Lower lobe of right lung (tissue), 2 donors: ENCODE data around the gene TRABD2A. TPM values are rescaled to one million over a fixed set of nuclear protein-coding genes. Genes with fewer than 3 reads are reported as not detected.
"Not testable (repeated sequence)": the region's sequence is repeated elsewhere in the genome, so short reads cannot be mapped to it uniquely, and the experiment has no call there.

Experiments
- ATAC-seq, 2 donors: fragments of 200-7000 bp; cut with Tn5 transposase; one replicate each; pipeline ENCODE4 v1.9.1; 2020 to 2022; ENCODE audit warnings: mild to moderate bottlenecking in 2 of 2, moderate library complexity in 2 of 2
- DNase-seq: peaks from one replicate; pipeline ENCODE4 v3.0.0-alpha.2; 2020
- H3K27ac ChIP-seq: fragments of 200-600 bp; one replicate; pipeline ENCODE4 v1.8.0; 2022
- H3K27me3 ChIP-seq: fragments of 200-600 bp; one replicate; pipeline ENCODE4 v1.8.0; 2022; ENCODE audit warnings: low read depth
- H3K36me3 ChIP-seq: fragments of 200-600 bp; one replicate; pipeline ENCODE4 v1.8.0; 2022; ENCODE audit warnings: mild to moderate bottlenecking
- H3K4me1 ChIP-seq: fragments of 200-600 bp; one replicate; pipeline ENCODE4 v1.8.0; 2022
- H3K4me3 ChIP-seq: fragments of 200-600 bp; one replicate; pipeline ENCODE4 v1.8.0; 2022; ENCODE audit warnings: mild to moderate bottlenecking
- H3K9me3 ChIP-seq: fragments of 200-600 bp; one replicate; pipeline ENCODE4 v1.8.0; 2022
- CTCF ChIP-seq: fragments of 200-600 bp; IDR thresholded peaks from one replicate; pipeline ENCODE4 v1.8.0; 2022; ENCODE audit warnings: antibody characterized with exemption, mild to moderate bottlenecking
- intact Hi-C: fragments of 100-400 bp; cut with DNase I; formaldehyde crosslinking; loops from one replicate; pipeline ENCODE4 v1.11.0; 2022
- total RNA-seq: library from RNA; stranded (reverse); fragmentation: NEBNext Ultra II Directional; extraction: Animal tissue kit (Norgen Biotek cat#: 25700); gene quantifications from one replicate; pipeline ENCODE4 v1.2.1, GENCODE V29; 2021
- donor health status: DM: no; HTN: yes; CAD: no; lungs with severe emphysema.

TRABD2A gene
- total RNA-seq, 1 donor from 2014 or later, result 5.4 TPM

GRCh38 chr2:84924173-84925106, 43.6 kb upstream of the TRABD2A start:
- Histone ChIP-seq H3K9me3 (no peaks in the 10 kb centered on the region), H3K27me3 (no peaks in the 10 kb centered on the region), H3K36me3 (no peaks in the 10 kb centered on the region), H3K4me3 (peak overlapping the region; percentile 21), H3K27ac (peak overlapping the region; percentile 73), H3K4me1 (peaks cover 49% of the 10 kb centered on the region)
- peak in 1 of 2 donors; percentile 8 for ATAC-seq
- DNase-seq, result peak; percentile 49
- TF ChIP-seq CTCF, result no peak
- intact Hi-C loops, result no loop called here

GRCh38 chr2:84923009-84923408, 42.1 kb upstream of the TRABD2A start:
- peaks cover 51% of the 10 kb centered on the region for H3K4me1 ChIP-seq
- H3K27me3 ChIP-seq, result no peaks in the 10 kb centered on the region
- intact Hi-C loops, result no loop called here
- no peak for TF ChIP-seq CTCF
- H3K36me3 ChIP-seq, result no peaks in the 10 kb centered on the region
- no peak overlapping the region for H3K4me3 ChIP-seq
- no peak overlapping the region for H3K27ac ChIP-seq
- DNase-seq (no peak), ATAC-seq (no peak)
- no peaks in the 10 kb centered on the region for H3K9me3 ChIP-seq

- peak; percentile 81 to 89 for ATAC-seq
- TF ChIP-seq CTCF, result no peak
- peak overlapping the region; percentile 7 for H3K4me3 ChIP-seq
These were observed 39.1 kb upstream of the TRABD2A start for GRCh38 chr2:84919885-84920580.

GRCh38 chr2:84918430-84918829, 37.5 kb upstream of the TRABD2A start:
- Histone ChIP-seq H3K36me3 (no peaks in the 10 kb centered on the region), H3K27me3 (no peaks in the 10 kb centered on the region), H3K4me1 (peaks cover 13% of the 10 kb centered on the region), H3K9me3 (no peaks in the 10 kb centered on the region), H3K27ac (peak overlapping the region; percentile 86), H3K4me3 (no peak overlapping the region)
- no peak for DNase-seq
- intact Hi-C loops, result no loop called here
- TF ChIP-seq CTCF, result no peak
- no peak for ATAC-seq

More at GRCh38 chr2:84919885-84920580, 39.1 kb upstream of the TRABD2A start:
- Histone ChIP-seq H3K36me3 (no peaks in the 10 kb centered on the region), H3K27me3 (no peaks in the 10 kb centered on the region), H3K9me3 (no peaks in the 10 kb centered on the region), H3K4me1 (peaks cover 27% of the 10 kb centered on the region), H3K27ac (peak overlapping the region; percentile 86)
- DNase-seq, result no peak
- intact Hi-C loops, result no loop called here

GRCh38 chr2:84917821-84918220, 36.9 kb upstream of the TRABD2A start:
- DNase-seq, H3K4me3 ChIP-seq, intact Hi-C loops, H3K36me3 ChIP-seq, H3K27ac ChIP-seq, H3K9me3 ChIP-seq, H3K27me3 ChIP-seq, ATAC-seq: not testable (repeated sequence)
- H3K4me1 ChIP-seq, result peaks cover 13% of the 10 kb centered on the region

- DNase-seq, H3K36me3 ChIP-seq, H3K27me3 ChIP-seq, ATAC-seq, H3K9me3 ChIP-seq, H3K27ac ChIP-seq, H3K4me3 ChIP-seq, intact Hi-C loops: not testable (repeated sequence)
- H3K4me1 ChIP-seq, result peaks cover 13% of the 10 kb centered on the region
These were observed 34.8 kb upstream of the TRABD2A start for GRCh38 chr2:84915675-84916074.
